Glutamatergic neuron (in vitro differentiated cells): ENCODE data around the gene GABRR2. TPM values are rescaled to one million over a fixed set of nuclear protein-coding genes. Genes with fewer than 3 reads are reported as not detected.

Source experiments
- DNase-seq: peaks from one replicate; pipeline ENCODE4 v3.0.0; 2022
- H3K27ac Mint-ChIP-seq: one replicate; pipeline ENCODE4 v1.8.0; 2020; ENCODE audit warnings: mild to moderate bottlenecking, mixed read lengths, inconsistent platforms; ENCODE audit not compliant: unreplicated experiment
- H3K27me3 Mint-ChIP-seq: one replicate; pipeline ENCODE4 v1.8.0; 2020; ENCODE audit warnings: mild to moderate bottlenecking, moderate library complexity, mixed read lengths, inconsistent platforms; ENCODE audit not compliant: unreplicated experiment
- H3K36me3 Mint-ChIP-seq: one replicate; pipeline ENCODE4 v1.8.0; 2020; ENCODE audit warnings: mild to moderate bottlenecking, mixed read lengths, inconsistent platforms; ENCODE audit not compliant: unreplicated experiment
- H3K4me1 Mint-ChIP-seq: one replicate; pipeline ENCODE4 v1.8.0; 2020; ENCODE audit warnings: mild to moderate bottlenecking, low read depth, mixed read lengths, inconsistent platforms; ENCODE audit not compliant: unreplicated experiment
- H3K4me3 Mint-ChIP-seq: one replicate; pipeline ENCODE4 v1.8.0; 2020; ENCODE audit warnings: mild to moderate bottlenecking, mixed read lengths, inconsistent platforms; ENCODE audit not compliant: unreplicated experiment
- H3K9me3 Mint-ChIP-seq: one replicate; pipeline ENCODE4 v1.8.0; 2020; ENCODE audit warnings: mild to moderate bottlenecking, moderate library complexity, mixed read lengths, inconsistent platforms; ENCODE audit not compliant: unreplicated experiment
- CTCF ChIP-seq: fragments of 200-600 bp; sonication (generic); IDR thresholded peaks from one replicate; pipeline ENCODE4 v1.5.0; 2021; ENCODE audit not compliant: partially characterized antibody, unreplicated experiment
- long read RNA-seq: library from polyadenylated mRNA; unstranded; transcript quantifications from one replicate; pipeline ENCODE4 v2.0.0, GENCODE V29; 2020; ENCODE audit not compliant: unreplicated experiment
- total RNA-seq: library from RNA; stranded (reverse); fragmentation: NEBNext Ultra II Directional; extraction: Animal tissue kit (Norgen Biotek cat#: 25700); gene quantifications from one replicate; pipeline ENCODE4 v1.2.1, GENCODE V29; 2021; ENCODE audit not compliant: unreplicated experiment

The GABRR2 gene
- 0.49 TPM for total RNA-seq
- long read RNA-seq: 0 reads

GRCh38 chr6:89315249-89315885, at the start of gene GABRR2:
TSS of gene GABRR2 (minus strand) at chr6:89315299. CDS start at chr6:89315165, 134 bp downstream.
- no peak for TF ChIP-seq CTCF
- peak within 1 kb of the TSS; percentile 34 for H3K4me3 Mint-ChIP-seq
- H3K27me3 Mint-ChIP-seq: peaks cover 7% of the 10 kb centered on the region
- H3K36me3 Mint-ChIP-seq: peaks cover 7% of the 10 kb centered on the region
- peaks cover 4% of the 10 kb centered on the region for H3K9me3 Mint-ChIP-seq
- H3K27ac Mint-ChIP-seq: peak within 1 kb of the TSS; percentile 85
- H3K4me1 Mint-ChIP-seq: peaks cover 29% of the 10 kb centered on the region
- DNase-seq: no peak

DNA sequence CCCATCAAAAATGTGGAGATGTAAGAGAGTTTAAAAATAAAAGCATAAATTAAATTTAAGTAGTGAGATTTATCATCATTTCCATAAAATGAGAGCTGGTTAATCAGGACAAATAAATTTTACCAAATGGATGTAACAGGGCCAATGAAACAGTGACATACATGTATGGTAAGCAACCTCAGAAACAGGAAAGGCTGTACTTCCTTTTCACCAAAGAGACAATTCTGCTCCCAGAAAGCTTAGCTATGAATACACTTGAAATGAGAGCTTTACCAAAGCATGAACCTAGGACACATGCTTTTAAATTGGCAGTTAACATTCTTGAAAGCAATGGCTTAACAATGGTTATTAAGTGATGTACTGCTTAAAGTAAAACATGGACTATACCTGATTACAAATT, 49.5 kb upstream of the GABRR2 start:
- TF ChIP-seq CTCF: no peak
- no peak overlapping the region for H3K4me3 Mint-ChIP-seq

GRCh38 chr6:89361171-89361570, 46.1 kb upstream of the GABRR2 start:
- no peak for DNase-seq
- peaks cover 2% of the 10 kb centered on the region for H3K9me3 Mint-ChIP-seq
- H3K36me3 Mint-ChIP-seq: no peaks in the 10 kb centered on the region

More for the DNA sequence above, 49.5 kb upstream of the GABRR2 start:
- Mint-ChIP-seq H3K27me3 (peaks cover 3% of the 10 kb centered on the region), H3K9me3 (peaks cover 2% of the 10 kb centered on the region), H3K36me3 (no peaks in the 10 kb centered on the region), H3K27ac (no peak overlapping the region), H3K4me1 (no peaks in the 10 kb centered on the region)
- DNase-seq: no peak

GRCh38 chr6:89360415-89360999, 45.4 kb upstream of the GABRR2 start:
- TF ChIP-seq CTCF: no peak
- Mint-ChIP-seq H3K27me3 (peaks cover 3% of the 10 kb centered on the region), H3K27ac (no peak overlapping the region), H3K36me3 (no peaks in the 10 kb centered on the region), H3K4me3 (no peak overlapping the region), H3K4me1 (peaks cover 6% of the 10 kb centered on the region), H3K9me3 (peaks cover 2% of the 10 kb centered on the region)
- no peak for DNase-seq

More at GRCh38 chr6:89361171-89361570, 46.1 kb upstream of the GABRR2 start:
- H3K4me3 Mint-ChIP-seq: no peak overlapping the region
- no peak for TF ChIP-seq CTCF
- H3K27me3 Mint-ChIP-seq: peaks cover 3% of the 10 kb centered on the region
- H3K4me1 Mint-ChIP-seq: peaks cover 6% of the 10 kb centered on the region
- no peak overlapping the region for H3K27ac Mint-ChIP-seq

DNA sequence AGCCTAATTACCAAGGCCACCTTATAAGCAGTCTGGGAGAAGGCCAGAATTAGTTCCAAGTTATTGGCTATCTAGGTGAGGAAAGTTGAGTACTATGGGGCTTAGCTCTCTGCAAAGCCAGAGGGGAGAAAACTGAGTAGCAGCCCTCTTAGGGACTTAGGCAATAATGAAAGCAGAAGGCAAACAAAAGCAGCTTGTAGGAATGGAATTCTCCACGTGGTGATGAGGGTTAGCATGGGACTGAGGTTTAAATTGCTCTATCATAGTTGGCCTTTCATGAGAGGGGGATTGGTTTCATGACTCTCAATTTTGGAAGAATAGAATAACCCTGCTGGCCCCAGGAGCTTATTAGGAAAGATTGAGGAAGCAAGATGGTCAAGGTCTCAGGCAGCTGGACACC, 44.5 kb upstream of the GABRR2 start:
- DNase-seq: no peak

More for the DNA sequence above, 44.5 kb upstream of the GABRR2 start:
- Mint-ChIP-seq H3K27ac (peak overlapping the region; percentile 17), H3K4me1 (peaks cover 6% of the 10 kb centered on the region), H3K9me3 (peaks cover 2% of the 10 kb centered on the region), H3K36me3 (no peaks in the 10 kb centered on the region), H3K4me3 (no peak overlapping the region), H3K27me3 (peaks cover 3% of the 10 kb centered on the region)
- TF ChIP-seq CTCF: no peak
